Measurements from ENCODE around the gene HMG20B.

DNA sequence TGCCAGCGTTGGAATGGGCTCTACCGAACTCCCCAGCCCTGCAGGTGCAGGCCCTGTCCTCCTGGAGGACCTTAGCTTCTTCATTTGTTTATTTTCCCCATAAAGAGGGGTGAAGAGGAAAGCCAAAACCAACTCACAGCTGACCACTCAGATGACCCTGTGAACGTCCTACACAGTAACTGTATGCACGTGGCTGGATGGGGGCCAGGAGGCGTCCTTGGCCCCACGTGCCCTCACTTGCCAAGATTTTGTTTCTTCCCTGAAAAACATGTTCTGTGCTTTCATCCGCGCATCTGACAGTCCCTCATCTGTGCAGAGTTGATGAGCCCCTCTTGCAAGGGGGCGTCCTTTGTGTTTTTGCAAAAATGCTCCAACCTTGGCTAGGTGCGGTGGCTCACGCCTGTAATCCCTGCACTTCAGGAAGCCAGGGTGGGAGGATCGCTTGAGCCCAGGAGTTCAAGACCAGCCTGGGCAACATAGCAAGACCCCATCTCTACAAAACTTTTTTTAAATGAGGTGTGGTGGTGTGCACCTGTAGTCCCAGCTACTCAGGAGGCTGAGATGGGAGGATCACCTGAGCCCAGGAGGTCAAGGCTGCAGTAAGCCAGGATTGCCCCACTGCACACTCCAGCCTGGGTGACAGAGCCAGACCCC, 39.1 kb upstream of the HMG20B start:
- no peak for TF ChIP-seq NR3C1 (CRISPR knock-in tag; conservative IDR thresholded peaks at IDR 0.05; ENCODE audit: low read depth)
- TF ChIP-seq ESRRA (CRISPR knock-in tag; IDR thresholded peaks at IDR 0.05; ENCODE audit: borderline replicate concordance): no peak
- no peak for TF ChIP-seq ZNF263 (CRISPR knock-in tag; IDR thresholded peaks at IDR 0.05; ENCODE audit: low read depth)
- TF ChIP-seq, protein P1, sequence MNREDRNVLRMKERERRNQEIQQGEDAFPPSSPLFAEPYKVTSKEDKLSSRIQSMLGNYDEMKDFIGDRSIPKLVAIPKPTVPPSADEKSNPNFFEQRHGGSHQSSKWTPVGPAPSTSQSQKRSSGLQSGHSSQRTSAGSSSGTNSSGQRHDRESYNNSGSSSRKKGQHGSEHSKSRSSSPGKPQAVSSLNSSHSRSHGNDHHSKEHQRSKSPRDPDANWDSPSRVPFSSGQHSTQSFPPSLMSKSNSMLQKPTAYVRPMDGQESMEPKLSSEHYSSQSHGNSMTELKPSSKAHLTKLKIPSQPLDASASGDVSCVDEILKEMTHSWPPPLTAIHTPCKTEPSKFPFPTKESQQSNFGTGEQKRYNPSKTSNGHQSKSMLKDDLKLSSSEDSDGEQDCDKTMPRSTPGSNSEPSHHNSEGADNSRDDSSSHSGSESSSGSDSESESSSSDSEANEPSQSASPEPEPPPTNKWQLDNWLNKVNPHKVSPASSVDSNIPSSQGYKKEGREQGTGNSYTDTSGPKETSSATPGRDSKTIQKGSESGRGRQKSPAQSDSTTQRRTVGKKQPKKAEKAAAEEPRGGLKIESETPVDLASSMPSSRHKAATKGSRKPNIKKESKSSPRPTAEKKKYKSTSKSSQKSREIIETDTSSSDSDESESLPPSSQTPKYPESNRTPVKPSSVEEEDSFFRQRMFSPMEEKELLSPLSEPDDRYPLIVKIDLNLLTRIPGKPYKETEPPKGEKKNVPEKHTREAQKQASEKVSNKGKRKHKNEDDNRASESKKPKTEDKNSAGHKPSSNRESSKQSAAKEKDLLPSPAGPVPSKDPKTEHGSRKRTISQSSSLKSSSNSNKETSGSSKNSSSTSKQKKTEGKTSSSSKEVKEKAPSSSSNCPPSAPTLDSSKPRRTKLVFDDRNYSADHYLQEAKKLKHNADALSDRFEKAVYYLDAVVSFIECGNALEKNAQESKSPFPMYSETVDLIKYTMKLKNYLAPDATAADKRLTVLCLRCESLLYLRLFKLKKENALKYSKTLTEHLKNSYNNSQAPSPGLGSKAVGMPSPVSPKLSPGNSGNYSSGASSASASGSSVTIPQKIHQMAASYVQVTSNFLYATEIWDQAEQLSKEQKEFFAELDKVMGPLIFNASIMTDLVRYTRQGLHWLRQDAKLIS (CRISPR knock-in tag; IDR thresholded peaks at IDR 0.05; ENCODE audit: borderline replicate concordance): no peak
- TF ChIP-seq, protein P2, sequence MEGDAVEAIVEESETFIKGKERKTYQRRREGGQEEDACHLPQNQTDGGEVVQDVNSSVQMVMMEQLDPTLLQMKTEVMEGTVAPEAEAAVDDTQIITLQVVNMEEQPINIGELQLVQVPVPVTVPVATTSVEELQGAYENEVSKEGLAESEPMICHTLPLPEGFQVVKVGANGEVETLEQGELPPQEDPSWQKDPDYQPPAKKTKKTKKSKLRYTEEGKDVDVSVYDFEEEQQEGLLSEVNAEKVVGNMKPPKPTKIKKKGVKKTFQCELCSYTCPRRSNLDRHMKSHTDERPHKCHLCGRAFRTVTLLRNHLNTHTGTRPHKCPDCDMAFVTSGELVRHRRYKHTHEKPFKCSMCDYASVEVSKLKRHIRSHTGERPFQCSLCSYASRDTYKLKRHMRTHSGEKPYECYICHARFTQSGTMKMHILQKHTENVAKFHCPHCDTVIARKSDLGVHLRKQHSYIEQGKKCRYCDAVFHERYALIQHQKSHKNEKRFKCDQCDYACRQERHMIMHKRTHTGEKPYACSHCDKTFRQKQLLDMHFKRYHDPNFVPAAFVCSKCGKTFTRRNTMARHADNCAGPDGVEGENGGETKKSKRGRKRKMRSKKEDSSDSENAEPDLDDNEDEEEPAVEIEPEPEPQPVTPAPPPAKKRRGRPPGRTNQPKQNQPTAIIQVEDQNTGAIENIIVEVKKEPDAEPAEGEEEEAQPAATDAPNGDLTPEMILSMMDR (IDR thresholded peaks at IDR 0.05): no peak
- TF ChIP-seq, protein P3, sequence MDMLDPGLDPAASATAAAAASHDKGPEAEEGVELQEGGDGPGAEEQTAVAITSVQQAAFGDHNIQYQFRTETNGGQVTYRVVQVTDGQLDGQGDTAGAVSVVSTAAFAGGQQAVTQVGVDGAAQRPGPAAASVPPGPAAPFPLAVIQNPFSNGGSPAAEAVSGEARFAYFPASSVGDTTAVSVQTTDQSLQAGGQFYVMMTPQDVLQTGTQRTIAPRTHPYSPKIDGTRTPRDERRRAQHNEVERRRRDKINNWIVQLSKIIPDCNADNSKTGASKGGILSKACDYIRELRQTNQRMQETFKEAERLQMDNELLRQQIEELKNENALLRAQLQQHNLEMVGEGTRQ (CRISPR knock-in tag; IDR thresholded peaks at IDR 0.05): no peak
- TF ChIP-seq, protein P4, sequence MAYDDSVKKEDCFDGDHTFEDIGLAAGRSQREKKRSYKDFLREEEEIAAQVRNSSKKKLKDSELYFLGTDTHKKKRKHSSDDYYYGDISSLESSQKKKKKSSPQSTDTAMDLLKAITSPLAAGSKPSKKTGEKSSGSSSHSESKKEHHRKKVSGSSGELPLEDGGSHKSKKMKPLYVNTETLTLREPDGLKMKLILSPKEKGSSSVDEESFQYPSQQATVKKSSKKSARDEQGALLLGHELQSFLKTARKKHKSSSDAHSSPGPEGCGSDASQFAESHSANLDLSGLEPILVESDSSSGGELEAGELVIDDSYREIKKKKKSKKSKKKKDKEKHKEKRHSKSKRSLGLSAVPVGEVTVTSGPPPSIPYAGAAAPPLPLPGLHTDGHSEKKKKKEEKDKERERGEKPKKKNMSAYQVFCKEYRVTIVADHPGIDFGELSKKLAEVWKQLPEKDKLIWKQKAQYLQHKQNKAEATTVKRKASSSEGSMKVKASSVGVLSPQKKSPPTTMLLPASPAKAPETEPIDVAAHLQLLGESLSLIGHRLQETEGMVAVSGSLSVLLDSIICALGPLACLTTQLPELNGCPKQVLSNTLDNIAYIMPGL (CRISPR knock-in tag; IDR thresholded peaks at IDR 0.05): no peak
- TF ChIP-seq NFYB (CRISPR knock-in tag; conservative IDR thresholded peaks at IDR 0.05; ENCODE audit: low read depth): no peak
- no peak for TF ChIP-seq JAZF1 (CRISPR knock-in tag; IDR thresholded peaks at IDR 0.05)
- no peak for TF ChIP-seq CREB1 (CRISPR knock-in tag; IDR thresholded peaks at IDR 0.05)
- no peak for TF ChIP-seq MXD4 (CRISPR knock-in tag; IDR thresholded peaks at IDR 0.05; ENCODE audit: borderline replicate concordance)

All from WTC11 (cell line).